Neutrophil (primary cell): Measurements from ENCODE around the gene TMEM132D.

Experiments used
- H3K27ac ChIP-seq: fragments of 200-600 bp; sonication (generic); 2 replicates; pipeline ENCODE4 v1.5.1; 2016; ENCODE audit warnings: mild to moderate bottlenecking, moderate library complexity
- H3K27me3 ChIP-seq: fragments of 200-600 bp; sonication (generic); 2 replicates; pipeline ENCODE4 v1.6.0; 2016; ENCODE audit warnings: mild to moderate bottlenecking
- H3K36me3 ChIP-seq: fragments of 200-600 bp; sonication (generic); 2 replicates; pipeline ENCODE4 v1.5.1; 2017
- H3K4me1 ChIP-seq, 2 experiments: fragments of 200-600 bp in 1 of 2; sonication (generic) in 1 of 2; 1 replicate in 1 of 2; 2 replicates in 1 of 2; pipeline versions ENCODE4 v1.5.1 to v1.6.1; 2013 to 2016; ENCODE audit warnings: low read depth in 1 of 2, low read length in 1 of 2, mild to moderate bottlenecking in 1 of 2, moderate library complexity in 1 of 2; ENCODE audit not compliant: control insufficient read depth in 1 of 2, insufficient read depth in 1 of 2
- H3K4me3 ChIP-seq, 2 experiments: fragments of 200-600 bp in 1 of 2; sonication (generic) in 1 of 2; 1 replicate in 1 of 2; 2 replicates in 1 of 2; pipeline ENCODE4 v1.5.1; 2013 to 2016; ENCODE audit warnings: low read depth in 1 of 2, low read length in 1 of 2, mild to moderate bottlenecking in 1 of 2, moderate library complexity in 1 of 2
- H3K9me3 ChIP-seq: fragments of 200-600 bp; sonication (generic); 2 replicates; pipeline ENCODE4 v1.5.1; 2016
- TF ChIP-seq, protein P1 (sequence below): fragments of 200-600 bp; sonication (generic); IDR thresholded peaks from 2 replicates; pipeline ENCODE4 v1.5.1; 2016; ENCODE audit warnings: antibody characterized with exemption

The TMEM132D gene

DNA sequence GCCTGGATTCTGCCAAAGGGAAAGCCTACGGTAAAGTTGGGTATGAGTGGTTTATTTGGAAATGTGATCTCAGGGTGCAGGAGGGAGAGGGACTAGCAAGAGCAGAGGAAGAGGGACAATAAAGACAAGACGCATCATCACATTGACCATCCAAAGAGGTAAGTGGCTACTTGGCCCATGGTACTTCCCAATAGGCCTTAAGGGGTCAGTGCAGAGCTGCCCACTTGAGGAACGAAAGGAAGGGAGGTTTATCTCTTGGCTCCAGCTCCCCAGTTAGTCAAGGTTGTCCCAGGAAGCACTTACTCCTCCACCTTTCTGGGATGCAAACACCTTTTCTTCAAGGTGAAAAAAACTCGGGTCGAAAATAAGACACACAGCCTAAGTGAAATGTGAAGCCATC is 323.9 kb downstream of the TMEM132D start:
- TF ChIP-seq, protein P1, sequence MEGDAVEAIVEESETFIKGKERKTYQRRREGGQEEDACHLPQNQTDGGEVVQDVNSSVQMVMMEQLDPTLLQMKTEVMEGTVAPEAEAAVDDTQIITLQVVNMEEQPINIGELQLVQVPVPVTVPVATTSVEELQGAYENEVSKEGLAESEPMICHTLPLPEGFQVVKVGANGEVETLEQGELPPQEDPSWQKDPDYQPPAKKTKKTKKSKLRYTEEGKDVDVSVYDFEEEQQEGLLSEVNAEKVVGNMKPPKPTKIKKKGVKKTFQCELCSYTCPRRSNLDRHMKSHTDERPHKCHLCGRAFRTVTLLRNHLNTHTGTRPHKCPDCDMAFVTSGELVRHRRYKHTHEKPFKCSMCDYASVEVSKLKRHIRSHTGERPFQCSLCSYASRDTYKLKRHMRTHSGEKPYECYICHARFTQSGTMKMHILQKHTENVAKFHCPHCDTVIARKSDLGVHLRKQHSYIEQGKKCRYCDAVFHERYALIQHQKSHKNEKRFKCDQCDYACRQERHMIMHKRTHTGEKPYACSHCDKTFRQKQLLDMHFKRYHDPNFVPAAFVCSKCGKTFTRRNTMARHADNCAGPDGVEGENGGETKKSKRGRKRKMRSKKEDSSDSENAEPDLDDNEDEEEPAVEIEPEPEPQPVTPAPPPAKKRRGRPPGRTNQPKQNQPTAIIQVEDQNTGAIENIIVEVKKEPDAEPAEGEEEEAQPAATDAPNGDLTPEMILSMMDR, result no peak
- Histone ChIP-seq H3K27ac (no peak overlapping the region), H3K4me3 (no peak overlapping the region)

DNA sequence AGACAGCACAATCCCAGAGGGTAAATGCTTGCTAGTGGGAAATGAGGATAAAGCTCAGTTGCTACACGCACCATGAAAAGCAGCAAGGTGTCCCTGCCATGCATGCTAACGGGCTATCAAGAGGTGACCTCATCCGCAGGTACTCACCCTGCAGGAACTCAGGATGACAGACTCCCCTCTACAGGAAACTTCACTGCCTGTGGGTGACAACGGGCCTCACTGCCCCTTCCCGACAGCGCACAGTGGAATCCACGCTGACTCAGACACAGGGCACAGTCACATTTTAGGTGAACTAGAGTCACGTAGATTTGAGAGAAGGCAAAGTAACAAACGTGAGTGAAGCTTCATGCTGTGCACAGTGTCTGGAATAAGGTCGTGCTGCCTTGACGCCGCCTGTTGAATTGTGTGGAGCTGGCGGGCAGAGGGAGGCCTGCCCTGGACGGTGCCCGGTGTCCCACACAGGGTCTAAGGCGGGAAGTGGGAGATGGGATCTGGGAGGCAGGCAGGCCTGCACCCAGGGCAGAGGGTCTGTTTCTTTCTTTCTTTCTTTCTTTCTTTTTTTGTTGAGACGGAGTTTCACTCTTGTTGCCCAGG is 331.8 kb downstream of the TMEM132D start:
- Histone ChIP-seq H3K27ac (no peak overlapping the region), H3K9me3 (no peaks in the 10 kb centered on the region), H3K27me3 (no peaks in the 10 kb centered on the region), H3K36me3 (no peaks in the 10 kb centered on the region), H3K4me1 (no peaks in the 10 kb centered on the region), H3K4me3 (no peak overlapping the region)
- TF ChIP-seq, protein P1, result no peak

More for the DNA sequence above, 323.9 kb downstream of the TMEM132D start:
- H3K9me3 ChIP-seq, result no peaks in the 10 kb centered on the region
- H3K4me1 ChIP-seq, result no peaks in the 10 kb centered on the region
- H3K36me3 ChIP-seq, result no peaks in the 10 kb centered on the region
- H3K27me3 ChIP-seq, result no peaks in the 10 kb centered on the region

DNA sequence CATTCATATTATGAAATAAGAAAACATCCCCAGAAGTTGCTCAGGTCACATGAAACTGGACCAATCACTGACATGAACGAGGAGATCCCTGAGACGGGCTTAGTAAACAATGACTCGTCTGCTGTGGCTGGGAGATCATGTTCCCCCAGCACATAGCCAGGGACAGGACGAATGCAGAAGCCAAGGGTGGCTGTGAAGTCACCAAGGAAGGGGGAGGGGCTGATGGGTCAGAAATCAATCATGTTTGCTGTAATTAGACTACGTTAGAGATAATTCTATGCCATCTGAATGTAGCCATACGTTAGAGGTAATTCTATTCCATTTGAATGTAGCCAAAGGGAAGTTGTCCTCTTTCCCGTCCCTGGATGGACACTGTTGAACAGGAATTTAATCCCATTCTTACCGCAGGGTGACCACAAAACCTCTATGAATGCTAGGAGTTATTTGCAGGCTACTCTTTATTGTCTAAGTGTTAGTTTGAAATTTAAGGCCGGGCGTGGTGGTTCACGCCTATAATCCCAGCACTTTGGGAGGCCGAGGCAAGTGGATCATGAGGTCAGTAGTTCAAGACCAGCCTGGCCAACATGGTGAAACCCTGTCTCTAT is 332.9 kb downstream of the TMEM132D start:
- Histone ChIP-seq H3K27me3 (no peaks in the 10 kb centered on the region), H3K36me3 (no peaks in the 10 kb centered on the region), H3K4me3 (no peak overlapping the region), H3K9me3 (no peaks in the 10 kb centered on the region), H3K4me1 (no peaks in the 10 kb centered on the region), H3K27ac (no peak overlapping the region)
- TF ChIP-seq, protein P1, result no peak

DNA sequence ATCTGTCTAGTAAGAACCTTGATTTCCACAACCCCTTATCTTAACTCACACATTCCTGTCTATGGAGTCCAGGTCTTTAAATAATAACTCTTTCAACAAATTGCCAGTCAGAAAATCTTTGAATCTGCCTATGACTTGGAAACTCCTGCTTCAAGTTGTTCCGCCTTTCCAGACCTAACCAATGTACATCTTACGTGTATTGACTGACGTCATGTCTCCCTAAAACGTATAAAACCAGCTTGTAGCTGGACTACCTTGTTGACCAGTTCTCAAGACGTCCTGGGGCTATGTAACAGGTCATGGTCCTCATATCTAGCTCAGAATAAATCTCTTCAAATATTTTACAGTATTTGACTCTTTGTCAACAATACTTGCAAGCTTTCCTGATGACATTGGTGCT is 337.0 kb downstream of the TMEM132D start:
- Histone ChIP-seq H3K27me3 (no peaks in the 10 kb centered on the region), H3K27ac (no peak overlapping the region), H3K4me1 (no peaks in the 10 kb centered on the region), H3K36me3 (no peaks in the 10 kb centered on the region), H3K4me3 (no peak overlapping the region), H3K9me3 (no peaks in the 10 kb centered on the region)
- TF ChIP-seq, protein P1, result no peak

DNA sequence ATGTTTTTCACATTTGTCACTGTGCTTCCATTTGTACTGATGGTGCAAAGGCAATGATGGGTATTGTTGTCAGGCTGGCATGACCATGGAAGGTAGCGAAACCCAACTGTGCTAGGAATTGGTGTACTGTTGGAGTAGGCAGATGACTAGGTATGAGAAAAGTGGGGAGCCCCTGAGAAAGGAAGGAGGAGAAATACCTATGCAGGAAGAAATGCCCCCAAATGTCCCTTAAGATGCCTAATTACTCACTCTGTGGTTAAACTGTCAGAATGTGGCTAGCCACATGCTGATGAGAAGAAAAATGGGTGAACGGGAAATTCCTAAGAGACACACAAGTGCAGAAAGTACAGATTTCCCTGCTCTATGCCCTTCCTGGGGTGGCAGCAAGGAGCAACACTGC is 339.1 kb downstream of the TMEM132D start:
- H3K27ac ChIP-seq, result no peak overlapping the region
- no peaks in the 10 kb centered on the region for H3K36me3 ChIP-seq
- H3K4me3 ChIP-seq, result no peak overlapping the region
- H3K27me3 ChIP-seq, result no peaks in the 10 kb centered on the region
- TF ChIP-seq, protein P1, result no peak
- H3K4me1 ChIP-seq, result no peaks in the 10 kb centered on the region
- no peaks in the 10 kb centered on the region for H3K9me3 ChIP-seq
